ENCODE results near the gene AURKAIP1. TPM values are rescaled to one million over a fixed set of nuclear protein-coding genes. Genes with fewer than 3 reads are reported as not detected.

The AURKAIP1 gene
- total and polyA plus RNA-seq, 2 of the 13 experiments (the other 11 are each of a cell fraction or from before 2014, with no cell fraction given): 69.5 to 175 TPM

GRCh38 chr1:1398677-1399186, 23.7 kb upstream of the AURKAIP1 start (continued):
- TF ChIP-seq, protein P1, sequence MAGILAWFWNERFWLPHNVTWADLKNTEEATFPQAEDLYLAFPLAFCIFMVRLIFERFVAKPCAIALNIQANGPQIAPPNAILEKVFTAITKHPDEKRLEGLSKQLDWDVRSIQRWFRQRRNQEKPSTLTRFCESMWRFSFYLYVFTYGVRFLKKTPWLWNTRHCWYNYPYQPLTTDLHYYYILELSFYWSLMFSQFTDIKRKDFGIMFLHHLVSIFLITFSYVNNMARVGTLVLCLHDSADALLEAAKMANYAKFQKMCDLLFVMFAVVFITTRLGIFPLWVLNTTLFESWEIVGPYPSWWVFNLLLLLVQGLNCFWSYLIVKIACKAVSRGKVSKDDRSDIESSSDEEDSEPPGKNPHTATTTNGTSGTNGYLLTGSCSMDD (CRISPR knock-in tag; IDR thresholded peaks at IDR 0.05): no peak
- TF ChIP-seq ZNF776 (CRISPR knock-in tag; IDR thresholded peaks at IDR 0.05) (0 out of 2 replicates have a peak, but pooled peaks have one; percentile 7), ARNTL (CRISPR knock-in tag; IDR thresholded peaks at IDR 0.05) (no peak), ZNF296 (CRISPR knock-in tag; conservative IDR thresholded peaks at IDR 0.05) (no peak), ZNF275 (CRISPR knock-in tag; IDR thresholded peaks at IDR 0.05; ENCODE audit: borderline replicate concordance) (no peak), KDM5A (IDR thresholded peaks at IDR 0.05; ENCODE audit: borderline replicate concordance, low read length) (0 out of 2 replicates have a peak, but pooled peaks have one; percentile 26), ZFAT (CRISPR knock-in tag; conservative IDR thresholded peaks at IDR 0.05) (no peak), ZNF138 (CRISPR knock-in tag; IDR thresholded peaks at IDR 0.05; ENCODE audit: low read depth) (peak; percentile 4; the same call in 1 of the 2 replicates), ZNF724P (CRISPR knock-in tag; IDR thresholded peaks at IDR 0.05; ENCODE audit: borderline replicate concordance) (no peak), E2F2 (CRISPR knock-in tag; IDR thresholded peaks at IDR 0.05; ENCODE audit: borderline replicate concordance) (no peak), MBD4 (IDR thresholded peaks at IDR 0.05; ENCODE audit: borderline replicate concordance, low read length) (no peak), NFE2L1 (CRISPR knock-in tag; IDR thresholded peaks at IDR 0.05; ENCODE audit: borderline replicate concordance) (no peak), XBP1 (CRISPR knock-in tag; IDR thresholded peaks at IDR 0.05) (no peak), MIER3 (CRISPR knock-in tag; IDR thresholded peaks at IDR 0.05; ENCODE audit: borderline replicate concordance) (no peak), YEATS2 (CRISPR knock-in tag; IDR thresholded peaks at IDR 0.05; ENCODE audit: borderline replicate concordance) (no peak), ZBTB25 (CRISPR knock-in tag; IDR thresholded peaks at IDR 0.05) (no peak), GTF3A (CRISPR knock-in tag; conservative IDR thresholded peaks at IDR 0.05) (no peak)
- TF ChIP-seq, protein P2, sequence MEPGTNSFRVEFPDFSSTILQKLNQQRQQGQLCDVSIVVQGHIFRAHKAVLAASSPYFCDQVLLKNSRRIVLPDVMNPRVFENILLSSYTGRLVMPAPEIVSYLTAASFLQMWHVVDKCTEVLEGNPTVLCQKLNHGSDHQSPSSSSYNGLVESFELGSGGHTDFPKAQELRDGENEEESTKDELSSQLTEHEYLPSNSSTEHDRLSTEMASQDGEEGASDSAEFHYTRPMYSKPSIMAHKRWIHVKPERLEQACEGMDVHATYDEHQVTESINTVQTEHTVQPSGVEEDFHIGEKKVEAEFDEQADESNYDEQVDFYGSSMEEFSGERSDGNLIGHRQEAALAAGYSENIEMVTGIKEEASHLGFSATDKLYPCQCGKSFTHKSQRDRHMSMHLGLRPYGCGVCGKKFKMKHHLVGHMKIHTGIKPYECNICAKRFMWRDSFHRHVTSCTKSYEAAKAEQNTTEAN (CRISPR knock-in tag; conservative IDR thresholded peaks at IDR 0.05): no peak
